ENCODE data around the gene MRPL24.
"Not testable (repeated sequence)": the region's sequence is repeated elsewhere in the genome, so short reads cannot be mapped to it uniquely, and the experiment has no call there.

MRPL24 gene

GRCh38 chr1:156757572-156758253, 16.8 kb upstream of the MRPL24 start:
- not testable (repeated sequence) for DNase-seq

GRCh38 chr1:156756355-156756754, 15.5 kb upstream of the MRPL24 start:
- no peak for DNase-seq

GRCh38 chr1:156755527-156755950, 14.7 kb upstream of the MRPL24 start:
- DNase-seq = no peak

GRCh38 chr1:156754219-156754618, 13.3 kb upstream of the MRPL24 start:
- no peak for DNase-seq

GRCh38 chr1:156752843-156753482, 12.1 kb upstream of the MRPL24 start:
- DNase-seq = no peak

GRCh38 chr1:156751757-156752481, 11.0 kb upstream of the MRPL24 start:
- DNase-seq = peak; percentile 94

GRCh38 chr1:156751451-156751756, 10.5 kb upstream of the MRPL24 start, which contains the start of gene HDGF:
TSS of gene HDGF (minus strand) at chr1:156751675. CDS start at chr1:156751429, 246 bp downstream.
- no peak for DNase-seq

GRCh38 chr1:156750711-156751450, 10.0 kb upstream of the MRPL24 start:
- no peak for DNase-seq

- DNase-seq = no peak
These were observed 9.3 kb upstream of the MRPL24 start for GRCh38 chr1:156750191-156750672.

GRCh38 chr1:156749419-156750118, 8.7 kb upstream of the MRPL24 start:
- no peak for DNase-seq

- peak; percentile 90 for DNase-seq
These were observed 8.0 kb upstream of the MRPL24 start for GRCh38 chr1:156748670-156749418.

- no peak for DNase-seq
These were observed 7.1 kb upstream of the MRPL24 start for GRCh38 chr1:156747742-156748669.

- DNase-seq = peak; percentile 64
These were observed 6.1 kb upstream of the MRPL24 start for GRCh38 chr1:156746728-156747631.

GRCh38 chr1:156746406-156746727, 5.5 kb upstream of the MRPL24 start:
- DNase-seq = no peak

- DNase-seq = peak; percentile 29
These were observed 5.0 kb upstream of the MRPL24 start for GRCh38 chr1:156745881-156746280.

- no peak for DNase-seq
These were observed 4.0 kb upstream of the MRPL24 start for GRCh38 chr1:156744786-156745419.

- DNase-seq = no peak
These were observed 3.5 kb upstream of the MRPL24 start for GRCh38 chr1:156744344-156744743.

GRCh38 chr1:156743367-156744302, 2.7 kb upstream of the MRPL24 start:
- DNase-seq = no peak

Data from inflammatory macrophage treated with lipopolysaccharide for 4 hours (primary cell).